Medulla oblongata (tissue), 1 donor: ENCODE measurements around the gene L3MBTL4.

ENCODE experiments used
- DNase-seq: peaks from one replicate; pipeline ENCODE4 v3.0.0-alpha.2; 2015; ENCODE audit errors: extremely low spot score

Gene L3MBTL4

GRCh38 chr18:6366776-6367175 lies 47.9 kb downstream of the L3MBTL4 start:
- no peak for DNase-seq

DNA sequence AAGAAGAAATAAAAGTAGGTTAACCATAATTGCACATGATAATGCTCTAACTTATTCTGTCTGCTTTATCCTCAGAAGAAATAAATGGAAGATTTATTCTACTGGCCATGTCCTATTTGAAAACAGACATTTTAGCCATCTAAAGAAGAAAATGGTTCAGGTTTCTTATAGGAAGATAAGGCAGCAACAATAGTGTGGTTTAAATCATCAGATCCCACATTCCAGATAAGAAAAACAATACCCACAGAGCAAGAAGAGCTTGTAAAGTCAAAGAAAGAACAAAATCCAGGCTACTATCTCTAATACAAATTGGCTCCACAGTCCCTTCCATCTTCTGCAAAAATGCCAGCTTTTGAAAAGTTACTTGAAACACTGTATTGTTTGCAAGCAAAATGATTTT lies 49.3 kb downstream of the L3MBTL4 start:
- no peak for DNase-seq

- no peak for DNase-seq
Measured at GRCh38 chr18:6363216-6363615, 51.5 kb downstream of the L3MBTL4 start.

GRCh38 chr18:6362559-6363129 lies 52.1 kb downstream of the L3MBTL4 start:
- DNase-seq: no peak

- DNase-seq: no peak
Measured at GRCh38 chr18:6357668-6358067, 57.0 kb downstream of the L3MBTL4 start.

- no peak for DNase-seq
Measured at GRCh38 chr18:6355789-6356589, 58.7 kb downstream of the L3MBTL4 start.

- DNase-seq: no peak
Measured at GRCh38 chr18:6352275-6352674, 62.4 kb downstream of the L3MBTL4 start.

DNA sequence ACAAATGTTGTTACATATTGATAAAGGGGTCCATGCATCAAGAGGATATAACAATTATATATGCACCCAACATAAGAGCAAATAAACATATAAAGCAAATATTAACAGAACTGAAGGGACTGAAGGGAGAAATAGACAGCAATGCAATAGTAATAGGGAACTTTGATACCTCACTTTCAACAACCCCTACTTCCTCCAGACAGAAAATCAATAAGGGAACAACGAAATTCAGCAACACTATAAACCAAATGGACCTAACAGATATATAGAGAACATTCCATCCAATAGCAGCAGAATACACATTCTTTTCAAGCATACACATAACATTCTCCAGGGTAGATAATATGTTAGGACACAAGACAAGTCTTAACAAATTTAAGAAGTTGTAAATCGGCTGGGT lies 71.7 kb downstream of the L3MBTL4 start:
- no peak for DNase-seq

GRCh38 chr18:6341709-6342108 lies 73.0 kb downstream of the L3MBTL4 start:
- no peak for DNase-seq

GRCh38 chr18:6341303-6341702 lies 73.4 kb downstream of the L3MBTL4 start:
- DNase-seq: no peak

DNA sequence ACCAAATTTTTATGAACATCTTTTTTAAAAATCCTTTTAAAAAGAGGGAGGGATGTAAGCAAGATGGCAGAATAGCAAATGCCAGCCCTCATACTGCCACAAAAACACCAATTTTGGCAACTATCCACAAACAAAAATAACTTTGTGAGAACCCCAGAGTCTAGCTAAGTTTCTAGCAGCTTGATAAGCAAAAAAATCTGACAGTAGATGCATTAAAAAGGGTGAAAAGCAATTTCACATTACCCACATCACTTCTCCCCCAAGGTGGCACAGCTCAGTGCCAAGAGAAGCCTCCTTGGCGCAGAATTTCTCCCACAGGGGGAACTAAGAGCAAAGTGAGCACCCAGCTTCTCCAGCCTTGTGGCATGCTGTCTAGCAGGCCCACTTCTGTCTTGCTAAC lies 74.6 kb downstream of the L3MBTL4 start:
- no peak for DNase-seq

DNA sequence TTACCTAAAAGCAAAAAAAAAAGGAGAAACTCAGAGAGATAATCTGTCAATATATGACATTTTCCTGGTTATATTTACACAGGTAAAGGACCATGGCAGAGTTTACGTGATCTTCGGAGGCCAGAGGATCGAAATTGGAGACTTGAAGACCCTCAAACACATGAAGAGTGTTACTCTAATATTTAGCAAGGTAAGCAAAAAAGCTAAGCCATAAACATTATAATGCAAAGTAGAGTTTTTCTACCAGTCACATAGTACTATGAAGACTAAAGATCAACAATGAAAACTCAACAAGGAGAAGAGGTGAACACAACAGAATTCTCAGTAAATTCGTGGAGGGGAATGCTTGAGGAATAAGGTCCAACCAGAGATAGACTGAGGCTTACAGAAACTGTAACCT lies 78.5 kb downstream of the L3MBTL4 start:
- DNase-seq: no peak

DNA sequence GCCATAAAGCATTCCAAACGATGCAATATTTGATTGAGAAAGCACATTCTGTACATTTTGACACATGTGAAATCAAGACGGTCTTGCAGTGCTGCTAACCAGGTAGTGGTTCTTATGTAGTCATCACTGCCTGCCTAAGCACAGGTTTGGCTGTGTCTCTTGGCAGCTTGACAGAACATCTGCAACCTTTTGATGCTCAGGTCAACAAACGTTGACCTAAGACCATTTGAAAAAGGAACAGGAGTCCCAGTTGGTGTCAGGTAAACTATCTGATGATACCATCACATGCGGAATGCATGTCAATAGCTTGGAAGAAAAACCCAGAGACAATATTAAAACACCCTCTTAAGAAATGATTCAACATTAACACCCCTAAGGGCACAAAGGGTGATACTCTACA lies 80.7 kb downstream of the L3MBTL4 start:
- no peak for DNase-seq

DNA sequence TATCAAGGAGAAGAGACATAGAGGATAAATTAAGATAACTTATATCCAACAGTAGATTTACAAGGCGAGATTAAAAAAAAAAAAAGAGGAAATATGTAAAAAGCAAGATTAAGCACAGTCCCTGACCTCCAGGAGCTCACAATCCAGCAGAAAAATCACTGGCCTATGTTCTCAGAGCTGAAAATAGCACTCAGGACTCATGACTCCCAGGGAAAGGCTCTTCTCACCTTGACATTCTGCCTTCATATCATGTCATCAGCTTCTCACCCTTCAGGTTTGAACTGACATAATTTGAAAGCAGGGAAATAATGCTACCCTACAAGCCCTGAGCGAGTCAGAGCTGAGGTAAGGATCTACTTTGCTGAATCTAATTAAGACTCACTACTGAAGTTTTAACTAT lies 82.8 kb downstream of the L3MBTL4 start:
- DNase-seq: no peak

DNA sequence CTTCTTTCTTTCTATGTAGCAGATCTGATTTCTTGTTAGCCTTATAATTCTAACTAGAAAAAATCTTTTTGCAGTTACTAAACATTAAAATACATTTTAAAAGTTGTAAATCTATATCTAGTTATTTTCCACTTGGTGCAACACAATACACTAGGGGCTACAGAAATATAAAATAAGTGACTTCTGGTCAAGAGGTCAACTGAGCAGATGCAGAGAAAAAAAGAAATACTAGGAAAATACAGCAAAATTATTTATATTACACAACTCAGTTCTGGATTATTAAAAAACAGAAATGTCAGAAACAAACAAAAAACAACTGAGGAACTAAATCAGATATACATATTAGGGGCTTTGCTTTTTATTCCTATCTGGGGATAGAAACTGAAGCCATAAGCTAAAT lies 83.9 kb downstream of the L3MBTL4 start:
- no peak for DNase-seq

GRCh38 chr18:6328621-6329010 lies 86.1 kb downstream of the L3MBTL4 start:
- no peak for DNase-seq

DNA sequence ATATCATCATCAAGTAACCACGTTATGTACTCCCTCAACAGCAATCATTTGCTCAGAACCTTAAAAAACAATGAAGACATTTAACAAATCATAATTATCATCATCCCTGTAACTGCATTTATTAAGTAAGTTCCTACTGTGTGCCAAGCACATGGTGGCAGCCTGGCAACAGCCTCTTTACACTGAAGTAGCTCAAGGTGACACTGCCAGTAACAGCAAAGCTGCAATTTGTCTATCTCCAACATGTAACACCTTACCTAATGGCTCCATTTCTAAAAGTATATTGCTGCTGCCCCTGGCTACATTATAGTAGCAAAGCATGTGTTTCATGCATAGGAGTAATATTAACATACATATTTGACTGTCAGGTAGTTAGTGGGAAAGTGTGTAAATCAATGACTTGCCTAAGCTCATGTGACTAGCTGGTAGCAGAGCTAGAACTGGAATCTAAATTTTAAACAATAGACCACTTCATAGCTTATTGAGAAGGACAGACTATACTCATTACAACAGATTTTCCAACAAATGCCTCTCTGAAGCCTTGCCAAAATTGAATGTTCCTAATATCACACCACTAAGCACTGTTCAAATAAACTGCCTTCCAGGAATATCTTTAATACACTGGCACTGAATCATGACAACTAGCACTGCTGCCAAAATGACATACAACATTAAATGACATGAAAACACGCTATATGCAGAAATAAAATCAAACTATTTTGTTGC lies 86.7 kb downstream of the L3MBTL4 start:
- no peak for DNase-seq

DNA sequence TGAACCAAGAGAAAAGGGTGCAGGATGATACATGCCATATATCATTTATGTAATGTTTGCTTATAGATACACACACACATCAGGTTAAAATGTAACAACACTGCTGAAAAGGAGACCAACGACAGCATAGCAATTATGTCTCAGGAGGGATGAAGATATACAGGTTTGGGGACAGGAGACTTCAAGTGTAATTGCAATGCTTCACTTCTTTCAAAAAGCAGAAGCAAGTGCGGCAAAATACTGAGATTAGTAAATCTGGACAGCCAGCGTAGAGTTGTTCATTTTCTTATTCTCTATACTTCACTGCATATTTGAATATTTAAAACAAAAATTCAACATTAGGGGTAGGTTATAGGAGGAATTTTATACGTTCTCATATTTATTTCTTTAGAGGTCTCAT lies 87.2 kb downstream of the L3MBTL4 start:
- no peak for DNase-seq

- DNase-seq: no peak
Measured at GRCh38 chr18:6326566-6326965, 88.1 kb downstream of the L3MBTL4 start.

DNA sequence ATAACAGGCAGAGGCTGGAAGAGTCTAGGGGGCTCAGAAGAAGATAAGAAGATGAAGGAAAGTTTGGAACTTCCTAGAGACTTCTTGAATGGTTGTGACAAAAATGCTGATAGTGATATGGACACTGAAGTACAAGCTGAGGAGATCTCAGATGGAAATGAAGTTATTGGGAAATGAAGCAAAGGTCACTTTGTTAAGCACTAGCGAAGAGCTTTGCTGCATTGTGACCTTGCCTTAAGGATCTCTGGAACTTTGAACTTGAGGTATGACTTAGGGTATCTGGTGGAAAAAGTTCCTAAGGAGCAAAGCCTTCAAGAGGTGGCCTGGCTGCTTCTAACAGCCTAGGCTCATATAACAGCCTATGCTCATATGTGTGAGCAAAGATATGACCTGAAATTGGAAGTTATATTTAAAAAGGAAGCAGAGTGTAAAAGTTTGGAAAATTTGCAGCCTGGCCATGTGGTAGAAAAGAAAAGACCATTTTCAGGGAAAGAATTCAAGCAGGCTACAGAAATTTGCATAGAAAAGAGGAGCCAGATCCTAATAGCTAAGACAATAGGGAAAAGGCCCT lies 91.3 kb downstream of the L3MBTL4 start:
- DNase-seq: no peak

DNA sequence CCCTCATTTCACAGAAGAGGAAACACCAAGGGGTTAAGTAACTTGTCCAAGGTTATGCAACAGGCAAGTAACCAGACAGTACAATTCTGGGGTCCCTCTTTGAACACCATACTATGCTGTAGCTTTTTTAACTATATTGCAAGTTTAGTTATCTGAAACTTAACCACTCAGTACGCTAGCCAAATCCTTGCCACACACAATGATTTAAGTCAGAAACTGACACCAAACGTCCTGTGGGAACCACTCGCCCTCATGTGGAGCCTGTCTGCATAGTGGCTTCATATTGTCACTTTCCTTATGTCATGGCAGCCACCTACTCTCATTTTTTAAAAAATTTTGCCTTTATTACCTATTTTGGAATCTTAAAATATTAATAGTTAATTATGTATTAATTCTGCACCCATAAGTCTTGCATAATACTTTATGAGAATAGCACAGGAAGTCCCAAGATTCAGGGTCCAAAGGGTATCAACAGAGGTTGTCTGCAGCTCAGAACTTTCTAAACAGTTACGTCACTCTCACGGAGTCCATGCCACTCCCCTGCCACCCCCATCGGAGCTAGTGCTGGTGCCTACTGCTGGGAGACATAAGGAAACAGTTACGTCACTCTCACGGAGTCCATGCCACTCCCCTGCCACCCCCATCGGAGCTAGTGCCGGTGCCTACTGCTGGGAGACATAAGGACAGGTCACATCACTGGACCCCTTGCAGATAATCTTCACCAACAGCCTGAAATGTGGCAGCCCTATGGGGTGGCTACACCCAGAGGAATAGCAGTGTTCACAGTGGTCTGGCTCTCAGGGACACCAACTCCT lies 99.0 kb downstream of the L3MBTL4 start:
- DNase-seq: no peak

DNA sequence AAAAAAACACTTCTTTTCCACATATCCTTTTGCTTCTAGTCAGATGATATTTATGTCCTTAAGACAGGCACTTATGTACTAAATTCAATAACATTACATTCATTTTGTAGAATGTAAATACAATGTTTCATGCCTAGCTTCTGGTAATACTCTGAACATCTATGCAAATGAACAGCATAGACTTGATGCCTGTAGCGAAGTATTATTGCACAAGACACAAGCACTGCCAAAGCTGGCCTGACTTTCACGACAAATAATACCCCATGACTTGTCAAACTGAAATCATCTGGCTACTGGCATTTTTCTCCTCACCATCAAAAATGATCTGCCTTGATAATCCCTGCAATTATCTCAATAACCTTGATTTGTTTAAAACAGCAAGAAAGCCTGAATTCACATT lies 101.3 kb downstream of the L3MBTL4 start:
- DNase-seq: no peak
